GM12878 (cell line): Measurements from ENCODE around the gene CCDC144A. TPM values are rescaled to one million over a fixed set of nuclear protein-coding genes. Genes with fewer than 3 reads are reported as not detected.
A peak's percentile ranks its signal among the peaks of the same experiment; 100 is the strongest.

Experiments used
- BACH1 ChIP-seq: fragments of 450-650 bp; IDR thresholded peaks from 2 replicates; pipeline ENCODE4 v1.6.1; 2017; ENCODE audit warnings: mild to moderate bottlenecking, borderline replicate concordance
- BMI1 ChIP-seq: fragments of 450-650 bp; IDR thresholded peaks from 2 replicates; pipeline ENCODE4 v1.6.1; 2016; ENCODE audit warnings: mild to moderate bottlenecking, moderate library complexity, borderline replicate concordance
- CBFB ChIP-seq: IDR thresholded peaks from 2 replicates; pipeline ENCODE4 v1.6.1; 2016; ENCODE audit warnings: antibody characterized with exemption, low read depth
- CHD4 ChIP-seq: fragments of 200-600 bp; sonication (generic); IDR thresholded peaks from 2 replicates; pipeline ENCODE4 v1.6.1; 2016; ENCODE audit warnings: mild to moderate bottlenecking
- CUX1 ChIP-seq: IDR thresholded peaks from 2 replicates; pipeline ENCODE4 v1.6.1; 2012; ENCODE audit warnings: improper control_type of control experiment, low read depth, low read length; ENCODE audit not compliant: insufficient replicate concordance
- EGR1 ChIP-seq, 2 experiments: IDR thresholded peaks; 1 replicate in 1 of 2; 2 replicates in 1 of 2; pipeline ENCODE4 v1.6.1; 2011 to 2012; ENCODE audit warnings: low read depth in 2 of 2, low read length in 2 of 2, borderline replicate concordance in 1 of 2, mild to moderate bottlenecking in 1 of 2, moderate library complexity in 1 of 2
- GATAD2B ChIP-seq: fragments of 450-650 bp; conservative IDR thresholded peaks from 2 replicates; pipeline ENCODE4 v1.6.1; 2017; ENCODE audit warnings: low read depth, mild to moderate bottlenecking, moderate library complexity
- HDAC6 ChIP-seq: fragments of 200-600 bp; sonication (generic); IDR thresholded peaks from one replicate; pipeline ENCODE4 v1.8.0; 2017; ENCODE audit warnings: antibody characterized with exemption; ENCODE audit not compliant: unreplicated experiment
- IKZF1 ChIP-seq: fragments of 450-650 bp; conservative IDR thresholded peaks from 2 replicates; pipeline ENCODE4 v1.6.1; 2017; ENCODE audit warnings: antibody characterized with exemption, mild to moderate bottlenecking
- KLF5 ChIP-seq: fragments of 450-650 bp; IDR thresholded peaks from 2 replicates; pipeline ENCODE4 v1.6.1; 2014; ENCODE audit warnings: mild to moderate bottlenecking; ENCODE audit not compliant: partially characterized antibody
- MYC ChIP-seq: IDR thresholded peaks from 2 replicates; pipeline ENCODE4 v1.6.1; 2011; ENCODE audit warnings: mild to moderate bottlenecking, low read length, moderate library complexity, inconsistent platforms; ENCODE audit not compliant: insufficient read depth, insufficient replicate concordance, insufficient read length, severe bottlenecking
- NRF1 ChIP-seq: conservative IDR thresholded peaks from 2 replicates; pipeline ENCODE4 v1.6.1; 2011; ENCODE audit warnings: mild to moderate bottlenecking, low read depth, low read length, improper control_type of control experiment
- RAD51 ChIP-seq: fragments of 450-650 bp; IDR thresholded peaks from 2 replicates; pipeline ENCODE4 v1.6.1; 2016; ENCODE audit warnings: moderate library complexity, mild to moderate bottlenecking, inconsistent platforms
- RELB ChIP-seq: fragments of 450-650 bp; IDR thresholded peaks from 2 replicates; pipeline ENCODE4 v1.6.1; 2017; ENCODE audit warnings: low read depth, mild to moderate bottlenecking, moderate library complexity
- SREBF1 ChIP-seq: IDR thresholded peaks from 2 replicates; pipeline ENCODE4 v1.6.1; 2012; ENCODE audit warnings: mild to moderate bottlenecking, low read length
- STAT3 ChIP-seq: IDR thresholded peaks from 2 replicates; pipeline ENCODE4 v1.6.1; 2011; ENCODE audit warnings: low read depth, low read length, improper control_type of control experiment
- SUPT20H ChIP-seq: IDR thresholded peaks from 2 replicates; pipeline ENCODE4 v1.6.1; 2011; ENCODE audit warnings: low read depth, mild to moderate bottlenecking, low read length, moderate library complexity, borderline replicate concordance; ENCODE audit not compliant: control insufficient read depth
- TBL1XR1 ChIP-seq: IDR thresholded peaks from 2 replicates; pipeline ENCODE4 v1.6.1; 2012; ENCODE audit warnings: low read depth, low read length, improper control_type of control experiment
- TCF7 ChIP-seq: IDR thresholded peaks from 2 replicates; pipeline ENCODE4 v1.6.1; 2014; ENCODE audit warnings: antibody characterized with exemption, borderline replicate concordance
- WRNIP1 ChIP-seq: IDR thresholded peaks from 2 replicates; pipeline ENCODE4 v1.6.1; 2011; ENCODE audit warnings: low read depth, low read length, improper control_type of control experiment, borderline replicate concordance
- polyA plus RNA-seq, 11 experiments: library from polyadenylated mRNA; depleted of rRNA in 4 of 11; unstranded in 6 of 11; stranded (reverse) in 5 of 11; fragments of >200 nt; fragmentation: Nextera tagmentation in 4 of 11; fragmentation: Illumina TruSeq in 1 of 11; extraction: Ambion mirVana in 4 of 11; extraction: Trizol in 1 of 11; gene quantifications; 1 replicate in 1 of 11; 2 replicates in 10 of 11; pipeline versions ENCODE4 v1.2.1 to v1.2.3, GENCODE V29; 2011 to 2016; ENCODE audit warnings: inconsistent platforms in 2 of 11, missing spikeins in 2 of 11, low read depth in 1 of 11
- total RNA-seq, 4 experiments: library from RNA; depleted of rRNA in 3 of 4; stranded (reverse); fragments of >200 nt in 3 of 4; fragmentation: Illumina TruSeq in 1 of 4; extraction: Trizol in 1 of 4; gene quantifications; 2 replicates each; pipeline versions ENCODE4 v1.2.1 to v1.2.3, GENCODE V29; 2013 to 2021
- TF ChIP-seq, protein P1 (sequence below): fragments of 450-650 bp; IDR thresholded peaks from 2 replicates; pipeline ENCODE4 v1.6.1; 2017; ENCODE audit warnings: antibody characterized with exemption, mild to moderate bottlenecking, moderate library complexity

The CCDC144A gene
- total and polyA plus RNA-seq, 10 of the 15 experiments (the other 5 are each of a cell fraction or from before 2014, with no cell fraction given): 0.05 to 1.7 (median 0.79) TPM

GRCh38 chr17:16653367-16654041, 36.5 kb upstream of the CCDC144A start, which contains the start of gene ZNF624 (continued):
- TF ChIP-seq CHD4: no peak
- peak; percentile 93 for TF ChIP-seq IKZF1
- TF ChIP-seq RAD51: no peak
- TF ChIP-seq EGR1 (IDR thresholded peaks at IDR 0.05; ENCODE audit: borderline replicate concordance in 1 of 2, low read depth in 2 of 2, low read length in 2 of 2): peak in 1 of 2 experiments; percentile 10; a peak in 1 of 3 replicates
- TF ChIP-seq CBFB: no peak
- no peak for TF ChIP-seq RELB
- no peak for TF ChIP-seq TCF7
- TF ChIP-seq BACH1: 0 out of 2 replicates have a peak, but pooled peaks have one; percentile 26
- TF ChIP-seq SUPT20H: no peak
- TF ChIP-seq GATAD2B: 0 out of 2 replicates have a peak, but pooled peaks have one; percentile 65
- TF ChIP-seq MYC: no peak
- TF ChIP-seq SREBF1: peak; percentile 75; the same call in 1 of the 2 replicates
- TF ChIP-seq KLF5: no peak
- no peak for TF ChIP-seq CUX1
- TF ChIP-seq TBL1XR1: no peak
- TF ChIP-seq, protein P1, sequence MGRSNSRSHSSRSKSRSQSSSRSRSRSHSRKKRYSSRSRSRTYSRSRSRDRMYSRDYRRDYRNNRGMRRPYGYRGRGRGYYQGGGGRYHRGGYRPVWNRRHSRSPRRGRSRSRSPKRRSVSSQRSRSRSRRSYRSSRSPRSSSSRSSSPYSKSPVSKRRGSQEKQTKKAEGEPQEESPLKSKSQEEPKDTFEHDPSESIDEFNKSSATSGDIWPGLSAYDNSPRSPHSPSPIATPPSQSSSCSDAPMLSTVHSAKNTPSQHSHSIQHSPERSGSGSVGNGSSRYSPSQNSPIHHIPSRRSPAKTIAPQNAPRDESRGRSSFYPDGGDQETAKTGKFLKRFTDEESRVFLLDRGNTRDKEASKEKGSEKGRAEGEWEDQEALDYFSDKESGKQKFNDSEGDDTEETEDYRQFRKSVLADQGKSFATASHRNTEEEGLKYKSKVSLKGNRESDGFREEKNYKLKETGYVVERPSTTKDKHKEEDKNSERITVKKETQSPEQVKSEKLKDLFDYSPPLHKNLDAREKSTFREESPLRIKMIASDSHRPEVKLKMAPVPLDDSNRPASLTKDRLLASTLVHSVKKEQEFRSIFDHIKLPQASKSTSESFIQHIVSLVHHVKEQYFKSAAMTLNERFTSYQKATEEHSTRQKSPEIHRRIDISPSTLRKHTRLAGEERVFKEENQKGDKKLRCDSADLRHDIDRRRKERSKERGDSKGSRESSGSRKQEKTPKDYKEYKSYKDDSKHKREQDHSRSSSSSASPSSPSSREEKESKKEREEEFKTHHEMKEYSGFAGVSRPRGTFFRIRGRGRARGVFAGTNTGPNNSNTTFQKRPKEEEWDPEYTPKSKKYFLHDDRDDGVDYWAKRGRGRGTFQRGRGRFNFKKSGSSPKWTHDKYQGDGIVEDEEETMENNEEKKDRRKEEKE: no peak
- TF ChIP-seq HDAC6: no peak
- TF ChIP-seq NRF1: peak; percentile 87
- no peak for TF ChIP-seq STAT3
- no peak for TF ChIP-seq WRNIP1
- TF ChIP-seq BMI1: no peak
